ENCODE data around the gene ANXA11.
"Not testable (repeated sequence)": the region's sequence is repeated elsewhere in the genome, so short reads cannot be mapped to it uniquely, and the experiment has no call there.

- TF ChIP-seq, protein P1, sequence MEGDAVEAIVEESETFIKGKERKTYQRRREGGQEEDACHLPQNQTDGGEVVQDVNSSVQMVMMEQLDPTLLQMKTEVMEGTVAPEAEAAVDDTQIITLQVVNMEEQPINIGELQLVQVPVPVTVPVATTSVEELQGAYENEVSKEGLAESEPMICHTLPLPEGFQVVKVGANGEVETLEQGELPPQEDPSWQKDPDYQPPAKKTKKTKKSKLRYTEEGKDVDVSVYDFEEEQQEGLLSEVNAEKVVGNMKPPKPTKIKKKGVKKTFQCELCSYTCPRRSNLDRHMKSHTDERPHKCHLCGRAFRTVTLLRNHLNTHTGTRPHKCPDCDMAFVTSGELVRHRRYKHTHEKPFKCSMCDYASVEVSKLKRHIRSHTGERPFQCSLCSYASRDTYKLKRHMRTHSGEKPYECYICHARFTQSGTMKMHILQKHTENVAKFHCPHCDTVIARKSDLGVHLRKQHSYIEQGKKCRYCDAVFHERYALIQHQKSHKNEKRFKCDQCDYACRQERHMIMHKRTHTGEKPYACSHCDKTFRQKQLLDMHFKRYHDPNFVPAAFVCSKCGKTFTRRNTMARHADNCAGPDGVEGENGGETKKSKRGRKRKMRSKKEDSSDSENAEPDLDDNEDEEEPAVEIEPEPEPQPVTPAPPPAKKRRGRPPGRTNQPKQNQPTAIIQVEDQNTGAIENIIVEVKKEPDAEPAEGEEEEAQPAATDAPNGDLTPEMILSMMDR (IDR thresholded peaks at IDR 0.05; ENCODE audit: poor library complexity), result not testable (repeated sequence)
- not testable (repeated sequence) for TF ChIP-seq EZH2phosphoT487 (IDR thresholded peaks at IDR 0.05; ENCODE audit: low read depth, severe bottlenecking, unreplicated experiment)
Observed at GRCh38 chr10:80250399-80250798, 45.1 kb upstream of the ANXA11 start.

Data from hepatocyte (in vitro differentiated cells).